MCF 10A (cell line): ENCODE data around the gene GMDS. TPM values are rescaled to one million over a fixed set of nuclear protein-coding genes. Genes with fewer than 3 reads are reported as not detected.

Source experiments
- BruUV-seq: library from RNA; stranded (reverse); fragments of 400-500 nt; replicated peaks from 2 replicates; lab custom pipeline; 2021; lab: Mats Ljungman, UMichigan
- CTCF ChIA-PET: fragments of 300-600 bp; sonication (Branson Sonifier 250); formaldehyde crosslinking; extraction: SDS; loops from one replicate; lab custom pipeline; 2021; ENCODE audit warnings: antibody characterized with exemption, inconsistent platforms; lab: Yijun Ruan, JAX
- POLR2A ChIA-PET: fragments of 300-600, 350-650 bp; sonication (Branson Sonifier 250); formaldehyde crosslinking; extraction: SDS; loops from one replicate; lab custom pipeline; 2020; ENCODE audit warnings: antibody characterized with exemption, inconsistent platforms; lab: Yijun Ruan, JAX
- DNase-seq: peaks from one replicate; pipeline ENCODE4 v3.0.0-alpha.2; 2018; ENCODE audit not compliant: unreplicated experiment
- H3K27ac Mint-ChIP-seq: one replicate; pipeline ENCODE4 v1.8.0; 2022; ENCODE audit warnings: mild to moderate bottlenecking, low read depth, mixed read lengths; ENCODE audit not compliant: unreplicated experiment
- H3K27me3 Mint-ChIP-seq: one replicate; pipeline ENCODE4 v1.8.0; 2022; ENCODE audit warnings: mixed read lengths; ENCODE audit not compliant: insufficient read depth, unreplicated experiment
- H3K36me3 Mint-ChIP-seq: one replicate; pipeline ENCODE4 v1.8.0; 2022; ENCODE audit warnings: mild to moderate bottlenecking, moderate library complexity, mixed read lengths; ENCODE audit not compliant: insufficient read depth, unreplicated experiment
- H3K4me1 Mint-ChIP-seq: one replicate; pipeline ENCODE4 v1.8.0; 2022; ENCODE audit warnings: mixed read lengths; ENCODE audit not compliant: insufficient read depth, unreplicated experiment
- H3K4me3 Mint-ChIP-seq: one replicate; pipeline ENCODE4 v1.8.0; 2022; ENCODE audit warnings: mild to moderate bottlenecking, moderate library complexity, mixed read lengths; ENCODE audit not compliant: unreplicated experiment
- H3K9me3 Mint-ChIP-seq: one replicate; pipeline ENCODE4 v1.8.0; 2022; ENCODE audit warnings: mixed read lengths; ENCODE audit not compliant: unreplicated experiment
- intact Hi-C: fragments of 100-400 bp; cut with micrococcal nuclease; formaldehyde crosslinking; loops from 2 replicates; pipeline ENCODE4 v1.14.1; 2022
- total RNA-seq: library from RNA; stranded (reverse); gene quantifications from 2 replicates; pipeline ENCODE4 v1.2.3, GENCODE V29; 2022
- TF ChIP-seq, protein P1 (sequence below): fragments of 200-600 bp; IDR thresholded peaks from one replicate; pipeline ENCODE4 v1.8.0; 2022; ENCODE audit warnings: antibody characterized with exemption, mild to moderate bottlenecking; ENCODE audit not compliant: unreplicated experiment

GMDS gene
- total RNA-seq, 1 experiment from 2014 or later = 24.9 TPM

DNA sequence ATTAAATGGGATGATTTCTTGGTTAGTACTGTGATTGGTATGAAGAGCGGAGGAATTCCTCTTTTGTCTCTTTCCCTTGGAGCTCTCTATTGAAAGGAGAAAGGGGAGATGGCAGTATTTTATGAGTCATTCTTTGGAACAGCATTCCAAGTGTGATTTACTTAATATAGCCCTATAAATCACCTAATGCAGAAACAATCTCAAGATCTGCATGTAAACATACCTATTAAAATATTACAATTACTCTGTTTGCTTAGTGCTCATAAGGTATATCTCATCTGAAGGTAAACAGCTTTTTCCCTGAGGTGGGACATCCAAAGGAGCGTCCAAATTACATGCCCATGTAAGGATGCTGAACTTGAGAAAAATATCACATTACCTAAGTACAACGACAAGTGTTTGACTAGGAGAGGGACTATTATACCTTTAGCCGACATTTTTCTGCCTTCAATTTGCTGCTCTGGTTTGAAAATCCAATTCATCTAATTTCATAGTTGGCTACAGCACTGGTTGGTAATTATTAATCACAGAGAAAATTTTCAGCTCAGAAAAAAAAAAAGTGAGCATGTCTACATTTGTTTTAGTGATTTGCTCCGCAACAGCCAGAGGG lies 406.7 kb downstream of the GMDS start:
- Mint-ChIP-seq H3K27ac (no peak overlapping the region), H3K4me3 (no peak overlapping the region), H3K9me3 (no peaks in the 10 kb centered on the region), H3K4me1 (peaks cover 14% of the 10 kb centered on the region), H3K36me3 (no peaks in the 10 kb centered on the region), H3K27me3 (no peaks in the 10 kb centered on the region)
- BruUV-seq = no TSS peak
- POLR2A ChIA-PET = interaction anchor here (0.6 to 0.7 kb wide), 2 partner anchors 15 to 64 kb away, joined by 3 read pairs; no protein-coding TSS in a partner anchor
- CTCF ChIA-PET = no interaction called here
- intact Hi-C loops = no loop called here
- TF ChIP-seq, protein P1, sequence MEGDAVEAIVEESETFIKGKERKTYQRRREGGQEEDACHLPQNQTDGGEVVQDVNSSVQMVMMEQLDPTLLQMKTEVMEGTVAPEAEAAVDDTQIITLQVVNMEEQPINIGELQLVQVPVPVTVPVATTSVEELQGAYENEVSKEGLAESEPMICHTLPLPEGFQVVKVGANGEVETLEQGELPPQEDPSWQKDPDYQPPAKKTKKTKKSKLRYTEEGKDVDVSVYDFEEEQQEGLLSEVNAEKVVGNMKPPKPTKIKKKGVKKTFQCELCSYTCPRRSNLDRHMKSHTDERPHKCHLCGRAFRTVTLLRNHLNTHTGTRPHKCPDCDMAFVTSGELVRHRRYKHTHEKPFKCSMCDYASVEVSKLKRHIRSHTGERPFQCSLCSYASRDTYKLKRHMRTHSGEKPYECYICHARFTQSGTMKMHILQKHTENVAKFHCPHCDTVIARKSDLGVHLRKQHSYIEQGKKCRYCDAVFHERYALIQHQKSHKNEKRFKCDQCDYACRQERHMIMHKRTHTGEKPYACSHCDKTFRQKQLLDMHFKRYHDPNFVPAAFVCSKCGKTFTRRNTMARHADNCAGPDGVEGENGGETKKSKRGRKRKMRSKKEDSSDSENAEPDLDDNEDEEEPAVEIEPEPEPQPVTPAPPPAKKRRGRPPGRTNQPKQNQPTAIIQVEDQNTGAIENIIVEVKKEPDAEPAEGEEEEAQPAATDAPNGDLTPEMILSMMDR = no peak
- DNase-seq = no peak

DNA sequence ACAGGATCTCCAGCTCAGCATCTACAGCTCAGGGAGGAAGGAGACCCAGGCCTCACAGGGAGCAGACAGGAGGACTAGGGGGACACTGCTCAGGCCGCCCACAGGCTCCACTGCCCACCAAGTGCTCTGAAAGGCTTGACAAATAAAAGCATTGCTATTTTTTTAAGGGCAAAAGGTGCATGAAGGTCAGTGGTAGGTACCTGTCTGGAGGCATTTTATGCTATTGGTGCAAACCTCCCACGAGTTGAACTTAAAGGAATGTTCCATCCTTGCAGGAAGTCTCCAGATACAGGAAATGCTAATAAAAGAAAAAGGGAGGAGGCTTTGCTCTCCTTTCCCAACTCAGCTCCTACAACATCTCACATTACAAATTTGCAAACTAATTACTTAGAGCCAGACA lies 407.6 kb downstream of the GMDS start:
- ChIA-PET CTCF (no interaction called here), POLR2A (interaction anchor here (0.6 to 0.7 kb wide), 2 partner anchors 16 to 64 kb away, joined by 3 read pairs; no protein-coding TSS in a partner anchor)
- TF ChIP-seq, protein P1 = no peak
- H3K4me1 Mint-ChIP-seq = peaks cover 14% of the 10 kb centered on the region
- H3K27ac Mint-ChIP-seq = no peak overlapping the region
- H3K9me3 Mint-ChIP-seq = no peaks in the 10 kb centered on the region
- no peak for DNase-seq
- BruUV-seq = no TSS peak
- no peak overlapping the region for H3K4me3 Mint-ChIP-seq
- intact Hi-C loops = no loop called here
- H3K27me3 Mint-ChIP-seq = no peaks in the 10 kb centered on the region
- no peaks in the 10 kb centered on the region for H3K36me3 Mint-ChIP-seq

DNA sequence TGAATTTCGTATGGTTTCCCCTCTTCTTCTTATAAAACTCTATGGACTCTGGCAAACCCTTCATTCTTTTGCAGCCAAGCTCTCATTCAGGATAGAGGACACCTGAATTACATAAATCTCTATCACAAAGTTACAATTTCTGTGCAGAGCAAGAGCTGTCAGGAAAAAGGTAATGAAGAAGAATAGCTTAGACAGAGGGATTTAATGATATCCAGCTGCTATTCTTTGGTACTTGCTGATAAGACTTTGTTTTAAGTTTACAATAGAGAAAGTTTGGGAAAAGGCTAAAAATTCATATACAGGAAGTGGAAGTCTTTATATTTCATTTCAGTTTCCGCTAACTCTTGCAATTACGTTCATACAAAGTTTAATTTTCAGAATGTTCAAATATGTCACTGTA lies 408.7 kb downstream of the GMDS start:
- no peak overlapping the region for H3K4me3 Mint-ChIP-seq
- BruUV-seq = no TSS peak
- no peak for DNase-seq
- no peaks in the 10 kb centered on the region for H3K36me3 Mint-ChIP-seq
- H3K9me3 Mint-ChIP-seq = no peaks in the 10 kb centered on the region
- H3K4me1 Mint-ChIP-seq = peaks cover 14% of the 10 kb centered on the region
- intact Hi-C loops = no loop called here
- H3K27me3 Mint-ChIP-seq = no peaks in the 10 kb centered on the region
- no peak overlapping the region for H3K27ac Mint-ChIP-seq
- TF ChIP-seq, protein P1 = no peak
- ChIA-PET CTCF (interaction anchor here (0.9 kb wide), 1 partner anchor 65 kb away, joined by 3 read pairs; no protein-coding TSS in a partner anchor), POLR2A (no interaction called here)

DNA sequence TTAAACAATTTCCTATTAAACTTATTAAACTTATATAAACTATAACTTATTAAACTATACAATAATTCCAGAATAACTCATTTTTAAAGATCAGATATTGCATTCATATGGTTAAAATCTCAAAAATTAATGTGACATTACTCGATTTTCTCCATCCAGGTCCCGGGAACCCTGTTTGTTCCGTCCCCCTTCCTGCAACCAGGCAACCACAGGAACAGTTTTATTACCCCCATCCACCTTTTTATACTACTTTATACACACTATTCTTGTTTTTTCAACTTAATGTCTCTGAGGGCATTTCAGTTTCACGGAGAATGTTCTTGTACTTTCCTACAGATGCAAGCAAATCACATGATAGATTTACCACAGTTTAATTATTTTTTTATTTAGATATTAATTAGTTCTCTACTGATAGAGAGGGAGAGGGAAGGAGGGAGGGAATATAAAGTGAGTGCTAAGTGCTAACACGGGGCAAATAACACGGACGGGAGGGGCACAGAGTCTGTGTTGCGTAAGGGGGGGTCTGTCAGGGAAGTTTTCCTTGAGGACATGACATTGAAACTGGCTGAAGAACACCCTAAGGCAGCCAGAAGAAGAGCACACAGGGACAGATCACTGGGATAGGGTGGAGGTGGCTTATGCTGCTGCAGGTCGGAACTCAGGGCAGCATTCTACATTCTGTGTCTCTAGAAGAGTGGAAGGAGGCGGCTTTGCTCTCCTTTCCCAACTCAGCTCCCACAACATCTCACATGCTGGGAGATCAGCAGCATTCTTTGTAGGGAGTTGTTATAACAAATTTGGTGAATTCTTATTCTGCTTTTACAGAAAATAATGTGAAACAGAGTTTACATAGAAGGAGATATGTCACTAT lies 410.5 kb downstream of the GMDS start:
- Mint-ChIP-seq H3K27me3 (no peaks in the 10 kb centered on the region), H3K4me3 (no peak overlapping the region), H3K27ac (no peak overlapping the region), H3K4me1 (peaks cover 14% of the 10 kb centered on the region), H3K36me3 (no peaks in the 10 kb centered on the region), H3K9me3 (no peaks in the 10 kb centered on the region)
- ChIA-PET CTCF (no interaction called here), POLR2A (interaction anchor here (1.2 kb wide), 1 partner anchor 14 kb away, joined by 5 read pairs; no protein-coding TSS in a partner anchor)
- TF ChIP-seq, protein P1 = no peak
- intact Hi-C loops = no loop called here
- BruUV-seq = no TSS peak
- no peak for DNase-seq
